HG03175 (cell line): ENCODE measurements around the gene SLX4IP.

ENCODE experiments used
- ATAC-seq: cut with Tn5 transposase; IDR thresholded peaks from one replicate; pipeline ENCODE4 v1.9.1; 2021; ENCODE audit warnings: mild to moderate bottlenecking, moderate library complexity; ENCODE audit not compliant: unreplicated experiment

SLX4IP gene

GRCh38 chr20:10644458-10645204 is 209.5 kb downstream of the SLX4IP start:
- peak; percentile 66 for ATAC-seq

- ATAC-seq = no peak
Measured at GRCh38 chr20:10645205-10645570, 210.1 kb downstream of the SLX4IP start.

- ATAC-seq = no peak
Measured at GRCh38 chr20:10646006-10646405, 210.9 kb downstream of the SLX4IP start.

- no peak for ATAC-seq
Measured at GRCh38 chr20:10646886-10647420, 211.8 kb downstream of the SLX4IP start.

- ATAC-seq = no peak
Measured at GRCh38 chr20:10647471-10647870, 212.4 kb downstream of the SLX4IP start.

- no peak for ATAC-seq
Measured at GRCh38 chr20:10647909-10648308, 212.8 kb downstream of the SLX4IP start.

GRCh38 chr20:10648651-10649050 is 213.5 kb downstream of the SLX4IP start:
- no peak for ATAC-seq

- ATAC-seq = no peak
Measured at GRCh38 chr20:10649080-10649796, 214.1 kb downstream of the SLX4IP start.

GRCh38 chr20:10649797-10650160 is 214.7 kb downstream of the SLX4IP start:
- ATAC-seq = no peak

- no peak for ATAC-seq
Measured at GRCh38 chr20:10651227-10651990, 216.3 kb downstream of the SLX4IP start.

- ATAC-seq = no peak
Measured at GRCh38 chr20:10652185-10652584, 217.1 kb downstream of the SLX4IP start.

- no peak for ATAC-seq
Measured at GRCh38 chr20:10652660-10653261, 217.7 kb downstream of the SLX4IP start.

GRCh38 chr20:10653599-10654249 is 218.6 kb downstream of the SLX4IP start:
- ATAC-seq = no peak

- ATAC-seq = no peak
Measured at GRCh38 chr20:10654250-10654610, 219.1 kb downstream of the SLX4IP start.

GRCh38 chr20:10654630-10655029 is 219.5 kb downstream of the SLX4IP start:
- no peak for ATAC-seq

- ATAC-seq = no peak
Measured at GRCh38 chr20:10655720-10656669, 220.9 kb downstream of the SLX4IP start.

GRCh38 chr20:10657453-10657852 is 222.3 kb downstream of the SLX4IP start:
- ATAC-seq = no peak

- ATAC-seq = no peak
Measured at GRCh38 chr20:10658051-10658823, 223.1 kb downstream of the SLX4IP start.
